ENCODE data around the gene LY6G6C.

DNA sequence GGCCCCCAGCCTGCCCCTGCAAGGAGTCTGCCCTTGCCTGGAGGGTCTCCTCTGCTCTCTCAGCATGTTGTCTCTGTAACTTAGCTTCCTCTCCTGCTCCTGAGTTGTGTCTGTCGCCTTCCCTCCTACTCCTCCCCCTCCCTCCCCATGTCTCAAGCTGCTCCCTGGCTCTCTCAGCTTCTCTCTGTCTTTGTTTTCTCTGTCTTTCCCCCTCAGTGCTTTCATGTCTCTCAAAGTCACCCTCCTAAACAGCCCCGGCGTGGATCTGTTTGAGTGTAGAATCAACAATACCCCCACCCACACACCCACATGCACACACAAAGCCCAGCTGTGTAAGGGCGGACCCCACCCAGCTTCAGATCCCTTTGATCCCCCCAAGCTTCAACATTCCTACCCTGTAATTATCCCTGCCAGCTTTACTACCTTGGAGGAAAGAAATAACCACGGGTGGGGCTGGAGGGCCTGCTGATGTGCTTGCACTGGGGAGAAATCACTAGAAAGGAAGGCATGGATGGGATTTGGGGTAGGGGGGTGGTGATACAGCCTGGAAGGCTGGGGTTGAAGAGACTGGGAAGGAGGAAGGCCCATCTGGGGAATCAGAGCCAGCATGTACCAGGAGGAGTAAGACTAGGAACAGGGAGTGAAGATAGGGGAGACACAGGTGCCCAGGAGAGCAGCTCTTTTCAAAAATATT is 7.4 kb downstream of the LY6G6C start:
- TF ChIP-seq CTCF (IDR thresholded peaks at IDR 0.05) (no peak), POLR2A (IDR thresholded peaks at IDR 0.05) (no peak)
